Fibroblast of lung (primary cell): ENCODE results near the gene BCCIP. TPM values are rescaled to one million over a fixed set of nuclear protein-coding genes. Genes with fewer than 3 reads are reported as not detected.

Source experiments
- DNase-seq, 2 donors: peaks; one replicate each; pipeline versions ENCODE4 v3.0.0 to v3.0.0-alpha.2; 2010; ENCODE audit warnings: low read depth in 2 of 2
- H2AFZ ChIP-seq: 2 replicates; pipeline ENCODE4 v1.5.1; 2012; ENCODE audit warnings: low read length, control low read depth, inconsistent platforms
- H3K27ac ChIP-seq: 2 replicates; pipeline ENCODE4 v1.5.1; 2011; ENCODE audit warnings: low read length, control low read depth; ENCODE audit not compliant: insufficient read depth
- H3K27me3 ChIP-seq: 2 replicates; pipeline ENCODE4 v1.5.1; 2011; ENCODE audit warnings: mild to moderate bottlenecking, low read length; ENCODE audit not compliant: control insufficient read depth, insufficient read depth
- H3K36me3 ChIP-seq: 2 replicates; pipeline ENCODE4 v1.5.1; 2011; ENCODE audit warnings: low read length; ENCODE audit not compliant: control insufficient read depth, insufficient read depth
- H3K4me1 ChIP-seq: 2 replicates; pipeline ENCODE4 v1.5.1; 2011; ENCODE audit warnings: low read length; ENCODE audit not compliant: control insufficient read depth, insufficient read depth; ENCODE audit errors: extremely low read depth
- H3K4me2 ChIP-seq: 2 replicates; pipeline ENCODE4 v1.5.1; 2011; ENCODE audit warnings: low read length, control low read depth; ENCODE audit not compliant: insufficient read depth; ENCODE audit errors: extremely low read depth
- H3K4me3 ChIP-seq, 4 experiments: fragments of 200-600 bp in 1 of 4; sonication (generic) in 1 of 4; replicated peaks in 1 of 4; 2 replicates each; pipeline ENCODE4 v1.5.1; 2011 to 2016; ENCODE audit warnings: low read length in 4 of 4, low read depth in 3 of 4, mild to moderate bottlenecking in 3 of 4, control low read depth in 2 of 4, inconsistent platforms in 1 of 4, mixed read lengths in 1 of 4; ENCODE audit not compliant: insufficient read depth in 1 of 4; ENCODE audit errors: control extremely low read depth in 1 of 4
- H3K79me2 ChIP-seq: 2 replicates; pipeline ENCODE4 v1.5.1; 2012; ENCODE audit warnings: mild to moderate bottlenecking, low read length, inconsistent platforms; ENCODE audit not compliant: control insufficient read depth, insufficient read depth
- H3K9ac ChIP-seq: 2 replicates; pipeline ENCODE4 v1.5.1; 2011; ENCODE audit warnings: mild to moderate bottlenecking, low read length, control low read depth; ENCODE audit not compliant: insufficient read depth
- H3K9me3 ChIP-seq: 2 replicates; pipeline ENCODE4 v1.5.1; 2012; ENCODE audit warnings: low read depth, low read length; ENCODE audit not compliant: control insufficient read depth, insufficient read depth
- H4K20me1 ChIP-seq: 2 replicates; pipeline ENCODE4 v1.5.1; 2011; ENCODE audit warnings: low read length; ENCODE audit not compliant: control insufficient read depth, insufficient read depth; ENCODE audit errors: extremely low read depth
- CTCF ChIP-seq, 2 donors: IDR thresholded peaks in 1 of 2; conservative IDR thresholded peaks in 1 of 2; 1 replicate in 1 of 2; 2 replicates in 1 of 2; pipeline ENCODE4 v1.5.1; 2011 to 2012; ENCODE audit warnings: low read length in 2 of 2, control low read depth in 1 of 2, inconsistent platforms in 1 of 2, low read depth in 1 of 2, mild to moderate bottlenecking in 1 of 2
- EZH2 ChIP-seq: IDR thresholded peaks from 2 replicates; pipeline ENCODE4 v1.5.1; 2012; ENCODE audit warnings: low read length, control low read depth, mild to moderate bottlenecking; ENCODE audit errors: missing control alignments
- polyA plus RNA-seq, 2 donors: library from polyadenylated mRNA; depleted of rRNA in 1 of 2; stranded (reverse) in 1 of 2; unstranded in 1 of 2; fragments of >200 nt; gene quantifications; 2 replicates each; pipeline ENCODE4 v1.2.1, GENCODE V29; 2011 to 2012; ENCODE audit warnings: missing spikeins in 1 of 2
- total RNA-seq: library from RNA; depleted of rRNA; stranded (reverse); fragments of >200 nt; gene quantifications from 2 replicates; pipeline ENCODE4 v1.2.1, GENCODE V29; 2014

Gene BCCIP
- total and polyA plus RNA-seq, 2 donors (not counting 1 experiment from before 2014, with no cell fraction given), result 32.0 to 72.2 TPM

- Histone ChIP-seq H3K36me3 (no peaks in the 10 kb centered on the region), H3K27me3 (peaks cover 2% of the 10 kb centered on the region)
Measured at GRCh38 chr10:125775491-125776106, 47.7 kb upstream of the BCCIP start, which contains the start of gene MMP21. MMP21 (minus strand) TSS chr10:125775821; CDS start chr10:125775821, 0 bp downstream.

GRCh38 chr10:125777806-125778205, 45.5 kb upstream of the BCCIP start:
- TF ChIP-seq CTCF (conservative IDR thresholded peaks at IDR 0.05 in 1 of 2, IDR thresholded peaks at IDR 0.05 in 1 of 2; ENCODE audit: low read depth in 1 of 2, low read length in 2 of 2) (no peak), EZH2 (no peak)
- no peak overlapping the region for H3K4me2 ChIP-seq
- no peaks in the 10 kb centered on the region for H3K9me3 ChIP-seq
- no peaks in the 10 kb centered on the region for H3K36me3 ChIP-seq
- H3K4me1 ChIP-seq, result no peaks in the 10 kb centered on the region
- H3K4me3 ChIP-seq, result no peak overlapping the region
- no peak overlapping the region for H3K9ac ChIP-seq
- no peaks in the 10 kb centered on the region for H4K20me1 ChIP-seq
- H2AFZ ChIP-seq, result no peak overlapping the region
- no peak overlapping the region for H3K27ac ChIP-seq
- DNase-seq, result no peak
- H3K79me2 ChIP-seq, result no peaks in the 10 kb centered on the region
- peaks cover 2% of the 10 kb centered on the region for H3K27me3 ChIP-seq

More at GRCh38 chr10:125775491-125776106, 47.7 kb upstream of the BCCIP start, which contains the start of gene MMP21:
- Histone ChIP-seq H3K9me3 (no peaks in the 10 kb centered on the region), H2AFZ (no peak within 1 kb of the TSS), H3K4me2 (no peak within 1 kb of the TSS), H3K4me3 (no peak within 1 kb of the TSS), H3K9ac (no peak within 1 kb of the TSS), H3K4me1 (no peaks in the 10 kb centered on the region), H4K20me1 (no peaks in the 10 kb centered on the region), H3K27ac (no peak within 1 kb of the TSS), H3K79me2 (no peaks in the 10 kb centered on the region)
- no peak for TF ChIP-seq CTCF (conservative IDR thresholded peaks at IDR 0.05 in 1 of 2, IDR thresholded peaks at IDR 0.05 in 1 of 2; ENCODE audit: low read depth in 1 of 2, low read length in 2 of 2)
- TF ChIP-seq EZH2, result no peak
- DNase-seq, result no peak

- H3K4me3 ChIP-seq, result no peak overlapping the region
- no peak overlapping the region for H3K27ac ChIP-seq
- H3K9me3 ChIP-seq, result no peaks in the 10 kb centered on the region
- H3K4me2 ChIP-seq, result no peak overlapping the region
- no peak overlapping the region for H3K9ac ChIP-seq
- H3K4me1 ChIP-seq, result no peaks in the 10 kb centered on the region
- no peaks in the 10 kb centered on the region for H3K36me3 ChIP-seq
- H2AFZ ChIP-seq, result no peak overlapping the region
- H3K27me3 ChIP-seq, result peaks cover 2% of the 10 kb centered on the region
- no peak for DNase-seq
- H4K20me1 ChIP-seq, result no peaks in the 10 kb centered on the region
- TF ChIP-seq CTCF (conservative IDR thresholded peaks at IDR 0.05 in 1 of 2, IDR thresholded peaks at IDR 0.05 in 1 of 2; ENCODE audit: low read depth in 1 of 2, low read length in 2 of 2) (no peak), EZH2 (no peak)
- no peaks in the 10 kb centered on the region for H3K79me2 ChIP-seq
Measured at GRCh38 chr10:125778556-125778955, 44.8 kb upstream of the BCCIP start.
